Measurements from ENCODE around the gene PCSK6. TPM values are rescaled to one million over a fixed set of nuclear protein-coding genes. Genes with fewer than 3 reads are reported as not detected.
A peak's percentile ranks its signal among the peaks of the same experiment; 100 is the strongest.

Gene PCSK6
- total and polyA plus RNA-seq, 2 donors from 2014 or later = 3.8 to 7.3 TPM

DNA sequence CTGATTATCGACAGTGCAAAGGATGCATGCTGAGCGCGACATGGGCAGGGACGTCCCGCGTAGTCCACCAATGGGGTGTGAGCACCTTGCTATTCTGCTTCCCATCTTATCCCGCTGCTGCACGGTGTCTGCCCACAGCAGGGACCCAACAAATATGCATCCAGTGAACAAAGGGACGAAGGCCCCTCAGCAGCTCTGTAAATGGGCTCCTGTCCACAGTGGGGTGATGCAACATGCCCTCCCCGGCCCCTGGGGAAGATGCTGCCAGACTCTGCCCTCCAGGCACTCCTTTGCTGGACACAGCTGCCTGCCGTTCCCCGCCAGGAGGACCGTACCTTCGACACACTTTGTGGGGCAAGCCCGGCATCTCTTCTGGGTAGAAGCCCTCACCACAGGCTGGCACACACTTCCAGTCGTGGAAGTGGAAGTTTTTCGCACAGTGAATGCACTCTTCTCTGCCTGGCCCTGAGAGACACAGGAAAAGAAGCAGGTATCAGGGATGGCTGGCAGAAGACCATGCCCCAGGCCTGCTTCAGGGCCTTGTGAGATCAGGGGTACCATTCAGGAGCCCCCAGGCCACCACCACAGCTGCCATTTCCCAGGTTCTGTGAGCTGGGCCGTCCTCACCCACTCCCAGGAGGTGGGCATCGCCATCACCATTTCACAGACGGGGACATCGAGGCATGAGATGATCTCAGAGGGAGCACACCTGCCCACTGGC lies 176.3 kb downstream of the PCSK6 start:
- H3K27me3 ChIP-seq (ENCODE audit: control insufficient read depth, insufficient read depth, low read length) = no peaks in the 10 kb centered on the region
- no peak overlapping the region for H3K4me3 ChIP-seq (ENCODE audit: low read length in 3 of 3)
- DNase-seq = peak in 1 of 5 donors; percentile 5
- H3K9me3 ChIP-seq (ENCODE audit: control insufficient read depth in 2 of 3, insufficient read depth in 1 of 3, low read length in 3 of 3) = no peaks in the 10 kb centered on the region
- H3K4me1 ChIP-seq (ENCODE audit: control insufficient read depth in 2 of 3, insufficient read depth in 2 of 3, low read depth in 1 of 3, low read length in 3 of 3) = no peaks in the 10 kb centered on the region
- no peak overlapping the region for H3K27ac ChIP-seq (ENCODE audit: low read depth in 2 of 2, low read length in 2 of 2)
- intact Hi-C loops (cut with DNase I) = no loop called here
- H3K36me3 ChIP-seq (ENCODE audit: control insufficient read depth in 2 of 3, insufficient read depth in 3 of 3, low read length in 3 of 3) = no peaks in the 10 kb centered on the region
- TF ChIP-seq, protein P1, sequence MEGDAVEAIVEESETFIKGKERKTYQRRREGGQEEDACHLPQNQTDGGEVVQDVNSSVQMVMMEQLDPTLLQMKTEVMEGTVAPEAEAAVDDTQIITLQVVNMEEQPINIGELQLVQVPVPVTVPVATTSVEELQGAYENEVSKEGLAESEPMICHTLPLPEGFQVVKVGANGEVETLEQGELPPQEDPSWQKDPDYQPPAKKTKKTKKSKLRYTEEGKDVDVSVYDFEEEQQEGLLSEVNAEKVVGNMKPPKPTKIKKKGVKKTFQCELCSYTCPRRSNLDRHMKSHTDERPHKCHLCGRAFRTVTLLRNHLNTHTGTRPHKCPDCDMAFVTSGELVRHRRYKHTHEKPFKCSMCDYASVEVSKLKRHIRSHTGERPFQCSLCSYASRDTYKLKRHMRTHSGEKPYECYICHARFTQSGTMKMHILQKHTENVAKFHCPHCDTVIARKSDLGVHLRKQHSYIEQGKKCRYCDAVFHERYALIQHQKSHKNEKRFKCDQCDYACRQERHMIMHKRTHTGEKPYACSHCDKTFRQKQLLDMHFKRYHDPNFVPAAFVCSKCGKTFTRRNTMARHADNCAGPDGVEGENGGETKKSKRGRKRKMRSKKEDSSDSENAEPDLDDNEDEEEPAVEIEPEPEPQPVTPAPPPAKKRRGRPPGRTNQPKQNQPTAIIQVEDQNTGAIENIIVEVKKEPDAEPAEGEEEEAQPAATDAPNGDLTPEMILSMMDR (IDR thresholded peaks at IDR 0.05; ENCODE audit: borderline replicate concordance, extremely low read depth, insufficient read depth) = no peak
- FAIRE-seq = no peak
- no peak overlapping the region for H3K9ac ChIP-seq (ENCODE audit: low read length in 3 of 3)

DNA sequence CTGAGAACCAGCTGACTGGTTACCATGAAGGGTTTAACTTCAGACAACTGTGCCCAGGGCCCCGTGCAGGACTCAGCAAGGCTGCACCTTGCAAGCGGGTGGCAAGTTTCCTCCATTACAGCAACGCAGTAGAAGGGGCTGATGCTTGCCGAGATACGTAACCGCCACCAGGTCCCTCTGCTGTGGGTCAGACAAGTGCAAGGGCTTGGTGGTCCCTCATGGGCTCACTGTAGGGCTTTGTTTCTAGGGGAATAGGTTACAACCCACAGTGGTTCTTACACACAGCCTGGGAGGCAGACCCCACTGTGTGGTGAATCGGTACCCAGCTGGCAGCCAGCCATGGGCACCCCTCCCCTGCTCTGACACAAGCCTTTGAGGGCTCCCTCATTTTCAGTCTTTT lies 179.0 kb downstream of the PCSK6 start:
- Histone ChIP-seq H3K9me3 (ENCODE audit: control insufficient read depth in 2 of 3, insufficient read depth in 1 of 3, low read length in 3 of 3) (no peaks in the 10 kb centered on the region), H3K9ac (ENCODE audit: low read length in 3 of 3) (no peak overlapping the region), H3K4me3 (ENCODE audit: low read length in 3 of 3) (no peak overlapping the region), H3K36me3 (ENCODE audit: control insufficient read depth in 2 of 3, insufficient read depth in 3 of 3, low read length in 3 of 3) (no peaks in the 10 kb centered on the region), H3K27me3 (ENCODE audit: control insufficient read depth, insufficient read depth, low read length) (no peaks in the 10 kb centered on the region), H3K27ac (ENCODE audit: low read depth in 2 of 2, low read length in 2 of 2) (no peak overlapping the region), H3K4me1 (ENCODE audit: control insufficient read depth in 2 of 3, insufficient read depth in 2 of 3, low read depth in 1 of 3, low read length in 3 of 3) (no peaks in the 10 kb centered on the region)
- FAIRE-seq = no peak
- intact Hi-C loops (cut with DNase I) = no loop called here
- DNase-seq = peak in 2 of 5 donors; percentile 12 to 35
- TF ChIP-seq, protein P1 (IDR thresholded peaks at IDR 0.05; ENCODE audit: borderline replicate concordance, extremely low read depth, insufficient read depth) = no peak

DNA sequence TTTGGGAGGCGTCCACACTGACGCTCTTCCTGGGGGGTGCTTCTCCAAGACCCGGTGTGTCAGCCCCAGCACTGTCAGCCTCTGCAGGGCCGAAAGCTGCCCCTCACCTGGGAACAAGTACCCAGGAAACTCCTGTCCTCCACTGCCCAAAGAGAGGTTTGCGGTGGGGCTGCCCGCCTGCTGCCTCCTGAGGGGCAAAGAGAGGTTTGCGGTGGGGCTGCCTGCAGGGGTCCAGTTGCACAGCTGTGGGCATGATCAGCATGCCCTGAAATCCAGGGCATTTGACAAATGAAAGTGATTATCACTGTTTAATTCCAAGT lies 179.4 kb downstream of the PCSK6 start:
- TF ChIP-seq, protein P1 (IDR thresholded peaks at IDR 0.05; ENCODE audit: borderline replicate concordance, extremely low read depth, insufficient read depth) = no peak
- Histone ChIP-seq H3K27ac (ENCODE audit: low read depth in 2 of 2, low read length in 2 of 2) (no peak overlapping the region), H3K9ac (ENCODE audit: low read length in 3 of 3) (no peak overlapping the region), H3K9me3 (ENCODE audit: control insufficient read depth in 2 of 3, insufficient read depth in 1 of 3, low read length in 3 of 3) (no peaks in the 10 kb centered on the region), H3K36me3 (ENCODE audit: control insufficient read depth in 2 of 3, insufficient read depth in 3 of 3, low read length in 3 of 3) (no peaks in the 10 kb centered on the region), H3K27me3 (ENCODE audit: control insufficient read depth, insufficient read depth, low read length) (no peaks in the 10 kb centered on the region), H3K4me1 (ENCODE audit: control insufficient read depth in 2 of 3, insufficient read depth in 2 of 3, low read depth in 1 of 3, low read length in 3 of 3) (no peaks in the 10 kb centered on the region), H3K4me3 (ENCODE audit: low read length in 3 of 3) (no peak overlapping the region)
- intact Hi-C loops (cut with DNase I) = no loop called here
- DNase-seq (peak in 1 of 5 donors; percentile 48), FAIRE-seq (no peak)
